Esophagus squamous epithelium (tissue), 4 donors: ENCODE data around the gene LAGE3.

ENCODE experiments used
- CTCF ChIP-seq, 6 experiments: fragments of 450-650 bp in 4 of 6; fragments of 200-600 bp in 2 of 6; sonication (generic) in 2 of 6; IDR thresholded peaks; one replicate each; pipeline ENCODE4 v1.5.1; 2016 to 2019; ENCODE audit warnings: antibody characterized with exemption in 6 of 6, mild to moderate bottlenecking in 4 of 6, moderate library complexity in 4 of 6
- POLR2A ChIP-seq, 4 donors: fragments of 450-650 bp; IDR thresholded peaks; one replicate each; pipeline ENCODE4 v1.6.1; 2017; ENCODE audit warnings: antibody characterized with exemption in 4 of 4, mild to moderate bottlenecking in 4 of 4, moderate library complexity in 3 of 4

DNA sequence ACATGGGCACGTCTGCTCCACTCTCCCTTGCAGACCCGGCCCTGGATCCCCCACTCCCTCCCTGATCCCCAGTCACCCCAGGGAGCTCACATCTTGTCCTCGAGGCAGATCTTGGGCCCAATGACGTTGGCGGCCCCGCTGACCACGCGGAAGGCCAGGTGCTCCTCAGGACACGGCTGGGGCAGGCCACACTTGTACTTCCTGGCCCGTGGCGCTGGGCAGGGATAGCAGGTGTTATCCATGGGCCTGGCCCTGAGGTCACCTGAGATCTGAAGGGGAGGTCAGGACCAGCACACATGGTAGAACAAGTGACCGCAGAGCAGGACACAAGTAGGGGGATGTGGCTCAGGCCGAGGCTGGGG is 29.3 kb upstream of the LAGE3 start:
- TF ChIP-seq CTCF (IDR thresholded peaks at IDR 0.05): no peak
- TF ChIP-seq POLR2A (IDR thresholded peaks at IDR 0.05): no peak
